Aorta (tissue), 5 donors: ENCODE data around the gene ETFDH. TPM values are rescaled to one million over a fixed set of nuclear protein-coding genes. Genes with fewer than 3 reads are reported as not detected.
A peak's percentile ranks its signal among the peaks of the same experiment; 100 is the strongest.

Source experiments
- ATAC-seq: fragments of 200-7000 bp; cut with Tn5 transposase; one replicate; pipeline ENCODE4 v1.9.1; 2022; ENCODE audit warnings: moderate library complexity; ENCODE audit not compliant: low FRiP score
- DNase-seq, 2 donors: peaks; one replicate each; pipeline ENCODE4 v3.0.0-alpha.2; 2020
- H3K27ac ChIP-seq, 2 donors: one replicate each; pipeline ENCODE4 v1.5.1; 2013; ENCODE audit warnings: low read length in 2 of 2, mild to moderate bottlenecking in 2 of 2, moderate library complexity in 2 of 2, control low read depth in 1 of 2, inconsistent platforms in 1 of 2, low read depth in 1 of 2
- H3K27me3 ChIP-seq, 2 donors: one replicate each; pipeline ENCODE4 v1.6.1; 2013; ENCODE audit warnings: control low read depth in 1 of 2, low read length in 1 of 2, mild to moderate bottlenecking in 1 of 2, moderate library complexity in 1 of 2; ENCODE audit not compliant: insufficient read depth in 2 of 2, control insufficient read depth in 1 of 2
- H3K36me3 ChIP-seq, 2 donors: one replicate each; pipeline ENCODE4 v1.6.1; 2013; ENCODE audit warnings: control low read depth in 1 of 2, low read length in 1 of 2, mild to moderate bottlenecking in 1 of 2; ENCODE audit not compliant: insufficient read depth in 2 of 2, control insufficient read depth in 1 of 2
- H3K4me1 ChIP-seq, 2 donors: one replicate each; pipeline ENCODE4 v1.6.1; 2013; ENCODE audit warnings: low read length in 2 of 2, control low read depth in 1 of 2, mild to moderate bottlenecking in 1 of 2, moderate library complexity in 1 of 2; ENCODE audit not compliant: insufficient read depth in 2 of 2, control insufficient read depth in 1 of 2
- H3K4me3 ChIP-seq, 2 donors: one replicate each; pipeline ENCODE4 v1.5.1; 2013; ENCODE audit warnings: low read length in 2 of 2, control low read depth in 1 of 2, mild to moderate bottlenecking in 1 of 2
- H3K9me3 ChIP-seq: one replicate; pipeline ENCODE4 v1.6.1; 2013; ENCODE audit warnings: mild to moderate bottlenecking, low read length; ENCODE audit not compliant: control insufficient read depth
- WGBS, 2 donors: extraction: QIAGEN DNeasy Blood & Tissue Kit; methylation state at CpG; one replicate each; pipeline ENCODE4 v1.1.7; 2013; 5-methylcytosine and 5-hydroxymethylcytosine counted together
- intact Hi-C, 2 donors: fragments of 100-400 bp; cut with DNase I; formaldehyde crosslinking; loops; one replicate each; pipeline versions ENCODE4 v1.14.2 to v1.15.0; 2022
- polyA plus RNA-seq, 2 donors: library from polyadenylated mRNA; stranded (reverse); fragments of 200-250 nt; gene quantifications; one replicate each; pipeline ENCODE4 v1.2.3, GENCODE V29; 2013
- total RNA-seq, 2 donors: library from RNA; stranded (reverse); fragmentation: NEBNext Ultra II Directional; extraction: Animal tissue kit (Norgen Biotek cat#: 25700); gene quantifications; one replicate each; pipeline ENCODE4 v1.2.1, GENCODE V29; 2021
- donor health status: healthy with polysubstance abuse.
- donor health status: Bipolar disorder and iron deficiency.
- donor health status: DM: no; HTN: no; CAD: no.
- donor health status: DM: no; HTN: no; CAD: no.
- donor health status: DM: yes; HTN: yes; CAD: no.

Gene ETFDH
- total and polyA plus RNA-seq, 4 donors = 21.9 to 42.0 (median 24.9) TPM

- peak overlapping the region in 1 of 2 donors; percentile 49 for H3K27ac ChIP-seq
- no peaks in the 10 kb centered on the region for H3K9me3 ChIP-seq
- H3K27me3 ChIP-seq = no peaks in the 10 kb centered on the region
- no peaks in the 10 kb centered on the region for H3K4me1 ChIP-seq
- ATAC-seq (peak; percentile 1), DNase-seq (peak in 1 of 2 donors; percentile 69)
- H3K4me3 ChIP-seq = peak overlapping the region; percentile 32 to 59
- WGBS, 2 donors = 0% methylated on average over 31 to 35 of the region's 35 CpGs
- intact Hi-C loops = loop anchor here in 1 of 2 donors (5.0 kb wide), 1 partner anchor 554 kb away; no protein-coding TSS in a partner anchor
- no peaks in the 10 kb centered on the region for H3K36me3 ChIP-seq
These were observed 976 bp upstream of the ETFDH start for GRCh38 chr4:158670975-158671664.

- 0% methylated on average over 20 of the region's 20 CpGs for WGBS, 2 donors
- Histone ChIP-seq H3K4me1 (no peaks in the 10 kb centered on the region), H3K27ac (peak within 1 kb of the TSS; percentile 28 to 49), H3K27me3 (no peaks in the 10 kb centered on the region), H3K4me3 (peak within 1 kb of the TSS; percentile 32 to 65), H3K9me3 (no peaks in the 10 kb centered on the region), H3K36me3 (no peaks in the 10 kb centered on the region)
- intact Hi-C loops = loop anchor here in 1 of 2 donors (5.0 kb wide), 1 partner anchor 554 kb away; no protein-coding TSS in a partner anchor
- DNase-seq = no peak
- no peak for ATAC-seq
These were observed 506 bp upstream of the ETFDH start, which contains the start of gene C4orf46 for GRCh38 chr4:158671665-158671914. Gene C4orf46, minus strand, starts transcription at chr4:158671887. Its CDS starts 86 bp downstream, at chr4:158671801.

GRCh38 chr4:158673633-158674032, 1.5 kb downstream of the ETFDH start:
- Histone ChIP-seq H3K4me1 (no peaks in the 10 kb centered on the region), H3K27ac (no peak overlapping the region), H3K4me3 (no peak overlapping the region), H3K36me3 (no peaks in the 10 kb centered on the region), H3K9me3 (no peaks in the 10 kb centered on the region), H3K27me3 (no peaks in the 10 kb centered on the region)
- ATAC-seq (no peak), DNase-seq (no peak)
- WGBS, 2 donors = 48 to 50% methylated on average over 3 of the region's 3 CpGs
- intact Hi-C loops = loop anchor here in 1 of 2 donors (5.0 kb wide), 1 partner anchor 556 kb away; no protein-coding TSS in a partner anchor

- DNase-seq (no peak), ATAC-seq (no peak)
- 83% methylated on average over 5 of the region's 5 CpGs for WGBS, 2 donors
- Histone ChIP-seq H3K36me3 (no peaks in the 10 kb centered on the region), H3K4me1 (no peaks in the 10 kb centered on the region), H3K4me3 (no peak overlapping the region), H3K9me3 (no peaks in the 10 kb centered on the region), H3K27ac (no peak overlapping the region), H3K27me3 (no peaks in the 10 kb centered on the region)
- intact Hi-C loops = no loop called here
These were observed 4.0 kb downstream of the ETFDH start for GRCh38 chr4:158676076-158676475.

- no peak overlapping the region for H3K27ac ChIP-seq
- H3K4me3 ChIP-seq = no peak overlapping the region
- no peaks in the 10 kb centered on the region for H3K4me1 ChIP-seq
- WGBS, 2 donors = 96 to 99% methylated on average over 2 of the region's 2 CpGs
- H3K9me3 ChIP-seq = no peaks in the 10 kb centered on the region
- DNase-seq (no peak), ATAC-seq (no peak)
- no peaks in the 10 kb centered on the region for H3K27me3 ChIP-seq
- intact Hi-C loops = no loop called here
- peaks cover 0 to 2% of the 10 kb centered on the region in 2 donors for H3K36me3 ChIP-seq
These were observed 6.7 kb downstream of the ETFDH start for GRCh38 chr4:158678767-158679166.

GRCh38 chr4:158681629-158682028, 9.5 kb downstream of the ETFDH start:
- ATAC-seq (no peak), DNase-seq (no peak)
- H3K9me3 ChIP-seq = no peaks in the 10 kb centered on the region
- H3K4me1 ChIP-seq = no peaks in the 10 kb centered on the region
- H3K27ac ChIP-seq = no peak overlapping the region
- H3K27me3 ChIP-seq = no peaks in the 10 kb centered on the region
- no peak overlapping the region for H3K4me3 ChIP-seq
- WGBS, 2 donors = 90 to 94% methylated on average over 1 of the region's 1 CpG
- H3K36me3 ChIP-seq = peaks cover 0 to 3% of the 10 kb centered on the region in 2 donors
- intact Hi-C loops = no loop called here

- Histone ChIP-seq H3K27me3 (no peaks in the 10 kb centered on the region), H3K9me3 (no peaks in the 10 kb centered on the region), H3K4me3 (no peak overlapping the region), H3K4me1 (no peaks in the 10 kb centered on the region), H3K27ac (no peak overlapping the region), H3K36me3 (peaks cover 0 to 3% of the 10 kb centered on the region in 2 donors)
- DNase-seq (no peak), ATAC-seq (no peak)
- intact Hi-C loops = no loop called here
- WGBS, 2 donors = 66 to 70% methylated on average over 2 of the region's 2 CpGs
These were observed 10.0 kb downstream of the ETFDH start for GRCh38 chr4:158682066-158682465.

- intact Hi-C loops = no loop called here
- DNase-seq = no peak
- H3K27ac ChIP-seq = no peak overlapping the region
- no peaks in the 10 kb centered on the region for H3K9me3 ChIP-seq
- ATAC-seq = no peak
- H3K4me3 ChIP-seq = no peak overlapping the region
- no peaks in the 10 kb centered on the region for H3K4me1 ChIP-seq
- 85 to 91% methylated on average over 1 of the region's 1 CpG for WGBS, 2 donors
- no peaks in the 10 kb centered on the region for H3K27me3 ChIP-seq
- H3K36me3 ChIP-seq = peaks cover 0 to 2% of the 10 kb centered on the region in 2 donors
These were observed 16.7 kb downstream of the ETFDH start for GRCh38 chr4:158688813-158689212.

GRCh38 chr4:158704274-158704673, 32.2 kb downstream of the ETFDH start:
- no peak for DNase-seq
- H3K4me1 ChIP-seq = no peaks in the 10 kb centered on the region
- no peak for ATAC-seq
- peaks cover 4% of the 10 kb centered on the region in 2 donors for H3K36me3 ChIP-seq
- WGBS, 2 donors = 93 to 94% methylated on average over 4 of the region's 4 CpGs
- H3K27me3 ChIP-seq = no peaks in the 10 kb centered on the region
- no peak overlapping the region for H3K4me3 ChIP-seq
- H3K27ac ChIP-seq = no peak overlapping the region
- no peaks in the 10 kb centered on the region for H3K9me3 ChIP-seq
- intact Hi-C loops = no loop called here
